CMK (cell line): Measurements from ENCODE around the gene LHX2.
"Not testable (repeated sequence)": the region's sequence is repeated elsewhere in the genome, so short reads cannot be mapped to it uniquely, and the experiment has no call there.

ENCODE experiments used
- DNase-seq: peaks from one replicate; pipeline ENCODE4 v3.0.0-alpha.2; 2010; ENCODE audit warnings: low read depth

LHX2 gene

GRCh38 chr9:124011460-124012301, at the start of gene LHX2:
TSS of gene LHX2 (plus strand) at chr9:124011768. CDS start at chr9:124012349, 581 bp downstream.
- no peak for DNase-seq

- no peak for DNase-seq
Observed at GRCh38 chr9:123964761-123965160, 46.8 kb upstream of the LHX2 start.

GRCh38 chr9:123965801-123966686, 45.5 kb upstream of the LHX2 start:
- no peak for DNase-seq

GRCh38 chr9:123967323-123967722, 44.2 kb upstream of the LHX2 start:
- DNase-seq = no peak

GRCh38 chr9:123972618-123973017, 39.0 kb upstream of the LHX2 start:
- no peak for DNase-seq

GRCh38 chr9:123973590-123974223, 37.9 kb upstream of the LHX2 start:
- DNase-seq = no peak

- DNase-seq = no peak
Observed at GRCh38 chr9:123974471-123974870, 37.1 kb upstream of the LHX2 start.

- DNase-seq = no peak
Observed at GRCh38 chr9:123975871-123976270, 35.7 kb upstream of the LHX2 start.

GRCh38 chr9:123976579-123976978, 35.0 kb upstream of the LHX2 start:
- DNase-seq = not testable (repeated sequence)

GRCh38 chr9:123978981-123979380, 32.6 kb upstream of the LHX2 start:
- DNase-seq = no peak

GRCh38 chr9:123982535-123982934, 29.0 kb upstream of the LHX2 start:
- no peak for DNase-seq

GRCh38 chr9:123983047-123983446, 28.5 kb upstream of the LHX2 start:
- no peak for DNase-seq

- DNase-seq = no peak
Observed at GRCh38 chr9:123984802-123985201, 26.8 kb upstream of the LHX2 start.

GRCh38 chr9:123985869-123986268, 25.7 kb upstream of the LHX2 start:
- DNase-seq = no peak

GRCh38 chr9:123990427-123990826, 21.1 kb upstream of the LHX2 start:
- no peak for DNase-seq

- DNase-seq = not testable (repeated sequence)
Observed at GRCh38 chr9:123992679-123993078, 18.9 kb upstream of the LHX2 start.

GRCh38 chr9:123996731-123997421, 14.7 kb upstream of the LHX2 start:
- no peak for DNase-seq

GRCh38 chr9:123997665-123998277, 13.8 kb upstream of the LHX2 start:
- no peak for DNase-seq

- no peak for DNase-seq
Observed at GRCh38 chr9:123998278-123998925, 13.2 kb upstream of the LHX2 start.

- no peak for DNase-seq
Observed at GRCh38 chr9:123998970-123999621, 12.5 kb upstream of the LHX2 start.
